Measurements from ENCODE around the gene MFSD2B. TPM values are rescaled to one million over a fixed set of nuclear protein-coding genes. Genes with fewer than 3 reads are reported as not detected.
"Not testable (repeated sequence)": the region's sequence is repeated elsewhere in the genome, so short reads cannot be mapped to it uniquely, and the experiment has no call there.

Gene MFSD2B
- total RNA-seq, 1 experiment from 2014 or later = 0.21 TPM

DNA sequence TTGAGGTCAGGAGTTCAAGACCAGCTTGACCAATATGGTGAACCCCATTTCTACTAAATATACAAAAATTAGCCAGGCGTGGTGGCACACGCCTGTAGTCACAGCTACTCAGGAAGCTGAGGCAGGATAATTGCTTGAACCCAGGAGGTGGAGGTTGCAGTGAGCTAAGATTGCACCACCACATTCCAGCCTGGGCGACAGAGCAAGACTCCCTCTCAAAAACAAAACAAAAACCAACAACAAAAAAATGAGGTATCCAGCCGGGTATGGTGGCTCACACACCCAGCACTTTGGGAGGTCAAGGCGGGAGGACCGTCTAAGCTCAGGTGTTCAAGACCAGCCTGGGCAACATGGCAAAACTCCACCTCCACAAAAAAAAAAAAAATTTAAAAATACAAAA lies 5.0 kb downstream of the MFSD2B start:
- H3K36me3 ChIP-seq (replicated peaks; ENCODE audit: control insufficient read depth, insufficient read depth, low read length); H3K4me3 ChIP-seq (ENCODE audit: insufficient read depth, low read depth, low read length); H3K27me3 ChIP-seq (ENCODE audit: control insufficient read depth, insufficient read depth, low read length); DNase-seq: not testable (repeated sequence)

DNA sequence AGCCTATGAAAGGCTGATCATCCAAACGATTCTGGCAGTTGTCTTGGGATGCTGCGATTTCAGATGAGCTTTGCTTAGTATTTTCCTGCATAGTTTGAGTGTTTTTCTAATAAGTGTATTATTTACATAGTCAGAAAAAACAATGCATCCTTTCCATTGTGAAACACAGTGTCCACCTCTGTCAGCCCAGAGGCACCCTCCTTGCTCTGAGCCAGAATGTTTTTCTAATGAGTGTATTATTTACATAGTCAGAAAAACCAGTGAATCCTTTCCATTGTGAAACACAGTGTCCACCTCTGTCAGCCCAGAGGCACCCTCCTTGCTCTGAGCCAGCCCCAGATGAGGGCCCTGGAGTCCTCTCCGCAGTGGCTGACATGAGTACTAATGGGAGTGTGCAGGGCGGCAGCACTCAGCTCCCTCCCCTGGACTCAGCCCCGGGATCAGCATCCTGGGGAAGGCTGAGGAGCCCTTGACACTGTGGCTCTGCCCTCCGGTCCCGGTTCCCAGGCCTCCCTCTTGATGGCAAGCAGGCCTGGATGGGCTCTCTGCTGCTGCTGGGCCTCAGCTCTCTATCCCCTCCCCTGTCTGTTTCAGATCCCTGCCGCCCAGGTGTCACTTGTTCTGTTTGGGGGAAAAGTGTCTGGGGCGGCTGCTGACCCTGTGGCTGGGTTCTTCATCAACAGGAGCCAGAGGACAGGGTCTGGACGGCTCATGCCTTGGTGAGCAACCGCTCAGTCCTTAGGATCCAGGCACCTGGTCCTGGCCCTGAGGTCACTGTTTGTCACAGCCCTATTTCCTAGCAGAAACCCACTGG lies 5.9 kb downstream of the MFSD2B start:
- Histone ChIP-seq H3K27me3 (ENCODE audit: control insufficient read depth, insufficient read depth, low read length) (no peaks in the 10 kb centered on the region), H3K4me3 (ENCODE audit: insufficient read depth, low read depth, low read length) (no peak overlapping the region), H3K36me3 (replicated peaks; ENCODE audit: control insufficient read depth, insufficient read depth, low read length) (no peaks in the 10 kb centered on the region)
- peak; percentile 69 for DNase-seq

DNA sequence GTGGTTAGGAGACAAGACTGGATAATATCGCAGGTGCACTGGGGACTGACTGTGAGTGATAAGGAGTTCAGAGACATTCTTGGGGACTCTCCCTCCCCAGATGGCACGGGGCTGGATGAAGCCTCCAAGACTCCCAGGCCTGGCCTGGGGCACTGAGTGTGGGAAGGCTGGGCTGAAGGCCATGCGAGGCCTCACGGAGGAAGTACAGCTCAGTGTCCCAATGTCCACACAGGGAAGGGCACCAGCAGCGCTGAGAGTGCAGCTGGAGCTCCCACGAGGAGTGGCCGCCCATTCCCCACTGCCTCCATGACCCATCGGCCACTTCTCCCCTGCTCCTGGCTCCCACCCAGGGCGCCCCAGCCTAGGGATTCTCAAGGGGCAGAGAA lies 6.5 kb downstream of the MFSD2B start:
- H3K36me3 ChIP-seq (replicated peaks; ENCODE audit: control insufficient read depth, insufficient read depth, low read length) = no peaks in the 10 kb centered on the region
- no peak overlapping the region for H3K4me3 ChIP-seq (ENCODE audit: insufficient read depth, low read depth, low read length)
- no peaks in the 10 kb centered on the region for H3K27me3 ChIP-seq (ENCODE audit: control insufficient read depth, insufficient read depth, low read length)
- peak; percentile 47 for DNase-seq

DNA sequence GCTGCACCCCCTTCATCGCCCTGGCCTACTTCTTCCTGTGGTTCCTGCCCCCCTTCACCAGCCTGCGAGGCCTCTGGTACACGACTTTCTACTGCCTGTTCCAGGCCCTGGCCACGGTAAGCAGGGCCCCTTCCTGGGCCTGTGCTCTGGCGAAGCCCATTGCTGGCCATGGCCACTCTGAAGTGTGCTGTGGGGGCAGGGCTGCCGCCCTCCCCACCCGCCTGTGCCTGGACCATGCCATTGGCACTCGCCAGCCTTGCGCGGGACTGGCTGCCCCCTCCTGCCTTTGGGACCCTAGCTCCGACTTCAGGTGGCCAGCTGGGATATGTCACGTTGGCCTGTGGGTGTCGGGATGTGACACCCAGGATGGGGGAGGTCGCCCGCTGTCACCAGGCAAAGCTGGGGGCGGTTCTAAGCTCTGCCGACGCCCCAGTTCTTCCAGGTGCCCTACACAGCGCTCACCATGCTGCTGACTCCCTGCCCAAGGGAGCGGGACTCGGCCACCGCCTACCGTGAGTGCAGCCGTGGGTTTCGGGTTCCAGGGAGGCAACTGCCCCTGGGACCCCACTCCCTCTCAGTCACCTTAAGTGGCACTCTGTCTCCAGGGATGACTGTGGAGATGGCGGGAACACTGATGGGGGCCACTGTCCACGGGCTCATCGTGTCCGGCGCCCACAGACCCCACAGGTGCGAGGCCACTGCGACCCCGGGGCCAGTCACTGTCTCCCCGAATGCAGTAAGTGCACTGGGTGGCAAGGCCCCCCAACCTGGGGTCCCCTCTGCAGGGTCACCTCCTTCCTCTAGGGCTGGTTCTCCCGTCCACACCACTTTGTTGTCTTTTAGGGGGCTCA lies 7.2 kb downstream of the MFSD2B start:
- H3K36me3 ChIP-seq (replicated peaks; ENCODE audit: control insufficient read depth, insufficient read depth, low read length) = no peaks in the 10 kb centered on the region
- no peaks in the 10 kb centered on the region for H3K27me3 ChIP-seq (ENCODE audit: control insufficient read depth, insufficient read depth, low read length)
- no peak overlapping the region for H3K4me3 ChIP-seq (ENCODE audit: insufficient read depth, low read depth, low read length)
- DNase-seq = peak; percentile 57

DNA sequence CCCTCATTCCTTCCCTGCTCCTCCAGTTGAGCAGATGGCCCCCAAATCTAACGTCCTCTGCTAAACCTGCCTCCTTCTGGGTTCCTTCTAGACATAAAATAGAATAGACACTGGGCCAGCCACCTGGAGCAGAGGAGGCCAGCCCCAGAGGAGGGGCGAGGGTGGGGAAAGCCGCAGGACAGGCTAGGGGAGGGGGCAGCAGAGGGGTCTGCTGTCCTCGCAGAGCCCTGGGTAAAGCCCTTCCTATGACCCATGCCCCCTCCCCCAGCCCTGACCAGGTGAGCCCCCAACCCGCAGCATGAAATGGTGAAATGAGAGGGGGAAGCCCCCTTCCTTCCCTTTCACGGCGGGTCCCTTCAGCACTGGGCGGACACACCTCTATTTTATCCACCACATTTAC lies 7.8 kb downstream of the MFSD2B start:
- no peak overlapping the region for H3K4me3 ChIP-seq (ENCODE audit: insufficient read depth, low read depth, low read length)
- peak; percentile 56 for DNase-seq
- peaks cover 1% of the 10 kb centered on the region for H3K36me3 ChIP-seq (replicated peaks; ENCODE audit: control insufficient read depth, insufficient read depth, low read length)
- H3K27me3 ChIP-seq (ENCODE audit: control insufficient read depth, insufficient read depth, low read length) = no peaks in the 10 kb centered on the region

DNA sequence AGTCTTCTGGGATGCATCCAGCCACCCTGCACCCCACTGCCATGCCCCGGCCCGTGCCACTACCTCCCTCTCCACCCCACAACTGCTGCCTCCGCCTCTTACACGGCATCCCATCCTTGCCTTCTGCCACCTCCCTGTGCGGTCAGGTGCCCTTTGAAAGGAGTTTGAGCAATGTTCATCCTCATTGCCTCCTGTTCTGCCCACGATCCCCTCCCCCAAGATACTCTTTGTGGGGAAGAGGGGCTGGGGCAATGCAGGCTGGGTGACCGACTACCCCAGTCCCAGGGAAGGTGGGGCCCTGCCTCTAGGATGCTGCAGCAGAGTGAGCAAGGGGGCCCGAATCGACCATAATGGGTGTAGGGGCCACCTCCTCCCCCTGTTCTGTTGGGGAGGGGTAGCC lies 8.4 kb downstream of the MFSD2B start:
- H3K36me3 ChIP-seq (replicated peaks; ENCODE audit: control insufficient read depth, insufficient read depth, low read length) = peaks cover 4% of the 10 kb centered on the region
- no peaks in the 10 kb centered on the region for H3K27me3 ChIP-seq (ENCODE audit: control insufficient read depth, insufficient read depth, low read length)
- no peak overlapping the region for H3K4me3 ChIP-seq (ENCODE audit: insufficient read depth, low read depth, low read length)
- peak; percentile 33 for DNase-seq

DNA sequence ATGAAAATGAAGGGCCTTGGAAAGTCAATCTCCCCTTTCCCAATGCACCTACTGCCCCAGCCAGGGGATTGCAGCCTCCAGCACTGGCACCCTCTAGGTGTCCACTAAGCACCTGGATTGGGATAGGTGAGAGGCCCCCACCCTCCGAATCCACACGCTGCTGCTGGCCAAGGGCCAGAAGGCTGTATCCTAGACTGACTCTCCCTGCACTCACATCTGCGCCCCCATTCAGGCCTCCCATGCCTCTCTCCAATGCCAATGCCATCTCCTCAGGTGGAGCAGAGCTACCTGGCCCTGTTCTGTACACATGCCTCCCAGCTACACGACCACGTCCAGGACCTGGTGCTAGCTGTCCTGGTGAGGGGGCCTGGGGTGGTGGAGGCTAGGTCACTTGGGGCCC lies 9.8 kb downstream of the MFSD2B start:
- DNase-seq = no peak
- Histone ChIP-seq H3K27me3 (ENCODE audit: control insufficient read depth, insufficient read depth, low read length) (no peaks in the 10 kb centered on the region), H3K4me3 (ENCODE audit: insufficient read depth, low read depth, low read length) (no peak overlapping the region), H3K36me3 (replicated peaks; ENCODE audit: control insufficient read depth, insufficient read depth, low read length) (peaks cover 6% of the 10 kb centered on the region)

DNA sequence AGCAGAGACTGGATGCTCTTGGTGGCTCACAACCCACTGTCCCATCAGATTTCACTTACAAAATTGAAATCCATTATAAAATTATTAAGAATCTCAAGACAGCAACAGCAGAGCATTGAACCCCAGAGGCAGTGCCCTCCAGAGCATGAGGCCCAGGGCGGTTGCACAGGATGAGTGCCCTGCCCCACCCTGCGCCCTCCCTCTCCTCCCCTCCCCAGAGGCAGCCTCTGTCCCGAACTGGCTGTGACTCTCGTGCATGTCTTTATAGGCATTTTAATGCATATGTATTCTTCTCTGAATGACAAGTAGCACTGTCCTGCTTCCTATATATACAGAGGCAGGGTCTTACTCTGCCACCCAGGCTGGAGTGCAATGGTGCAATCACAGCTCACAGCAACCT lies 10.4 kb downstream of the MFSD2B start:
- Histone ChIP-seq H3K27me3 (ENCODE audit: control insufficient read depth, insufficient read depth, low read length) (no peaks in the 10 kb centered on the region), H3K36me3 (replicated peaks; ENCODE audit: control insufficient read depth, insufficient read depth, low read length) (peaks cover 6% of the 10 kb centered on the region), H3K4me3 (ENCODE audit: insufficient read depth, low read depth, low read length) (no peak overlapping the region)
- DNase-seq = peak; percentile 16

DNA sequence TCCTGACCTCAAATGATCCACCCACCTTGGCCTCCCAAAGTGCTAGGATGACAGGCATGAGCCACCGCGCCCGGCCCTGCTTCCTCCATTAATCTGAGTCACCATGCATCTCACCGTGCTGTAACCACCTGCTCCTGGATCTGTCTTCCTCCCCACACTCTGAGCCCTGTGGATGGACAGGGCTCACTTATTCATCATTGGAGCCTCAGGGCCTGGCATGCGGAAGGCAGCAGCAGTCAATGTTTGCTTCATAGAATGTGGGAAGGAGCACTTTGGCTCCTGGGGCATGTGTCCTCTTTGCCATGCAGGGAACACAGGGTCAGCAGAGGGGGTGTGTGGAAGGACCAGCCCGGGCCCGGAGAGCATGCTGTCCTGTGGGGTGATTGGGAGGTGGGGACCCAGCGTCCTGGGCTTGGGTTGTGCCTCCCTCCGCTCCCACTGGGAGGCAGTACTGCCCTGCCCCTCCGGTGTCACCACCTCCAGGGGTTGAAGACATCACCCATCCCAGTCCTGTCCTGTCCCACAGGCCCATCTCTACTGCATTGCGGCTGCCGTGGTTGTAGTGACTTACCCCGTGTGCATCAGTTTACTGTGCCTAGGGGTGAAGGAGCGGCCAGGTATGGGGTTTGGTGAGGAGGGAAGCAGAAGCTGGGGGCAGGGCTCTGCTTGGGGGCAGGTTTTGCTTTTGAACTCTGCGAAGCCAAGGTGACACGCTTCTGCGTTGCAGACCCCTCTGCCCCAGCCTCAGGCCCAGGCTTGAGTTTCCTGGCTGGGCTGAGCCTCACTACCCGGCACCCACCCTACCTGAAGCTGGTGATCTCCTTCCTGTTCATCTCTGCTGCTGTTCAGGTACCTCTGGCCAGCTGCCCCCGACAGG lies 11.5 kb downstream of the MFSD2B start:
- no peaks in the 10 kb centered on the region for H3K27me3 ChIP-seq (ENCODE audit: control insufficient read depth, insufficient read depth, low read length)
- no peak overlapping the region for H3K4me3 ChIP-seq (ENCODE audit: insufficient read depth, low read depth, low read length)
- H3K36me3 ChIP-seq (replicated peaks; ENCODE audit: control insufficient read depth, insufficient read depth, low read length) = peaks cover 7% of the 10 kb centered on the region
- peak; percentile 92 for DNase-seq

DNA sequence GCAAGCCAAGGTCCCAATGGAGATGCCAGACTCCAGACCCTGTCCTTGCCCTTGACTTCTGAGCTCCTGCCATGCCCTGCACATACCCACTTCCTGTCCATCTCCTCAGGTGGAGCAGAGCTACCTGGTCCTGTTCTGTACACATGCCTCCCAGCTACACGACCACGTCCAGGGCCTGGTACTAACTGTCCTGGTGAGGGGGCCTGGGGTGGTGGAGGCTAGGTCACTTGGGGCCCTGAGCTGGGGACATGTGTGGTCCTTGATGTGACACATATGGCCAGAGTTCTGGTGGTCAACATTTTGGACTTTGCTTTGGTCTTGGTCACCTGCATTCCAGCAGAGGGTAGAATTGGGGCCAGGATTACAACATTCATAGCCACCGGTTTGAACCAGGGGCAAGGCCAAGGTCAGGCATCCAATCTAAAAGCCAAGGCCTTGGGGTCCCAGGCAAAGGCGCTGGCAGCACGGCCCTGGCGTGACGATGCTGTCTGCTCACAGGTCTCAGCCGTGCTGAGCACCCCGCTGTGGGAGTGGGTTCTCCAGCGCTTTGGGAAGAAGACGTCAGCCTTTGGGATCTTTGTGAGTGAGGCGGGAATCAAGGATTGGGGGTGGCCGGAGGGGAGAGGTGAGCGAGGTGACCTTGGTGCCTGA lies 12.6 kb downstream of the MFSD2B start:
- no peaks in the 10 kb centered on the region for H3K27me3 ChIP-seq (ENCODE audit: control insufficient read depth, insufficient read depth, low read length)
- DNase-seq = no peak
- peaks cover 7% of the 10 kb centered on the region for H3K36me3 ChIP-seq (replicated peaks; ENCODE audit: control insufficient read depth, insufficient read depth, low read length)
- no peak overlapping the region for H3K4me3 ChIP-seq (ENCODE audit: insufficient read depth, low read depth, low read length)

DNA sequence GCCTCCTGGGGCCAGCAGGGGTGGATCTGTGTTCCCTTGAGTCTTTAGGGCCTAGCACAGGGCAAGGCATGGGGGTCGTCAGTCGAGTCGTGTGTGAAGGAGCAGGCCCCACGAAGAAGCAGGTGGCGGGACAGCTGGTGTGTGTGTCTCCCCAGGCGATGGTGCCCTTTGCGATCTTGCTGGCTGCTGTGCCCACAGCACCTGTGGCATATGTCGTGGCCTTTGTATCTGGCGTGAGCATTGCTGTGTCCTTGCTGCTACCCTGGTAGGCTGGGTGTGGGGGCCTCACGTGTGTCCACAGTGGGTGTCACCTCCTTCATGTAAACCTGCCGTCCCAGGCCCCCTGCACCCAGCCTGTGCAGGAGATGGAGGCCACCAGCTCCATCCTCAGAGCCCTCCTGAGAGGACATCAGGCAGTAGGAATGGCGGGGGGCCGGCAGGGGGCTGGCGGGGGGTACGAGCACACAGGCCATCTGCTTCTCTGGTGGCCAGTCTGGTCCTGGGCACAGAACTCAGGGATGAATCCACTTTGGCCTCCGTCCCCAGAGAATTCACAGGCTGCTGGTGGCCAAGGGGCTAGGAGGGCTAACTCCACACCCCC lies 13.2 kb downstream of the MFSD2B start:
- peaks cover 7% of the 10 kb centered on the region for H3K36me3 ChIP-seq (replicated peaks; ENCODE audit: control insufficient read depth, insufficient read depth, low read length)
- H3K4me3 ChIP-seq (ENCODE audit: insufficient read depth, low read depth, low read length) = no peak overlapping the region
- DNase-seq = no peak
- no peaks in the 10 kb centered on the region for H3K27me3 ChIP-seq (ENCODE audit: control insufficient read depth, insufficient read depth, low read length)

DNA sequence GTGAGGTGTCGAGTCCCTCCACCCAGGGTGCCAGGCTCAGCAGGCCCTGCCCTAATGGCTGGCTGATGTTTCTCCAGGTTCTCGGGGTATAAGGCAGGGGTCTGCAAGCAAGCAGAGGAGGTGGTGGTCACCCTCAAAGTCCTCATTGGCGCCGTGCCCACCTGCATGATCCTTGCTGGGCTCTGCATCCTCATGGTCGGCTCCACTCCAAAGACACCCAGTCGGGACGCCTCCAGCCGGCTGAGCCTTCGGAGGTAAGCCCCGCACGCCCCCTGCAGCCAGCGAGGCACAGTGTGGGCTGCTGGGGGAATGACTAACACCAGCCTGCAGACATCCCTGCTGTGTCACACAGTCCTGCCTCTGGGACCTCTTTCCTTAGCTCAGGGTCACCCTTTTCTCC lies 14.1 kb downstream of the MFSD2B start:
- DNase-seq = peak; percentile 66
- Histone ChIP-seq H3K27me3 (ENCODE audit: control insufficient read depth, insufficient read depth, low read length) (no peaks in the 10 kb centered on the region), H3K36me3 (replicated peaks; ENCODE audit: control insufficient read depth, insufficient read depth, low read length) (peaks cover 7% of the 10 kb centered on the region), H3K4me3 (ENCODE audit: insufficient read depth, low read depth, low read length) (no peak overlapping the region)

DNA sequence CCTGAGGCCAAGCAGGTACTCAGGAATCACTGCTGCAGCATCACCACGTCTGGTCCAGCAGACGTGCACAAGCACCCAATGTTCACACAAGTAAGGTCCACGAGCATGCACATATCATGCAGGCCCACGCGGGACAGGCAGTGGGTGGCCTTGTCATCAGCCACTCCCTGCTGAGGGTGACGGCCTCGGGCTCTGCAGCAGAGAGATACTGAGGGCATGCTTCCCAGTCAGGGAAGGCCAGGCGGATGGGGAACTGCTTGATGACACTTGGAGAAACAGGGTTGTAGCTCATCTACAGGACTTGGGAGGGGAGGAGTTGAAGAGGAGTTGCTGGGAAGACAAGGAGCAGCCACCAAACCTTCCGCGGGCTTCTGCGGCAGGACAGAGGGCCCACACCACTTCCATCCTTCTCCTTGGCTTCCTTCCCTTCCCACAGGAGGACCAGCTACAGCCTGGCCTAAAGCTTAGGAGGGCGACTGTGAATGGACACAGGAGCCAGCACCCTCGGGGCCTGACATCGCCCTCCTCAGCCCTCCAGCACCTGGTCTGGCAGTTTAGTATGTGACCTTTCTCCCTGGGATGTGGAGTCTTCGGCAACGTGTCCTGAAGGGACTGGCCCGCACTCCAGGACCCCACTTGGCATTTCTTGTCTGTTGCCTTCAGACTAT lies 15.2 kb downstream of the MFSD2B start:
- Histone ChIP-seq H3K4me3 (ENCODE audit: insufficient read depth, low read depth, low read length) (no peak overlapping the region), H3K27me3 (ENCODE audit: control insufficient read depth, insufficient read depth, low read length) (no peaks in the 10 kb centered on the region), H3K36me3 (replicated peaks; ENCODE audit: control insufficient read depth, insufficient read depth, low read length) (peaks cover 12% of the 10 kb centered on the region)
- DNase-seq = no peak
